NB4 (cell line): ENCODE results near the gene KCNA2.

Experiments
- DNase-seq: peaks from one replicate; pipeline ENCODE4 v3.0.0; 2010; ENCODE audit warnings: low read depth
- H3K4me3 ChIP-seq: one replicate; pipeline ENCODE4 v1.5.1; 2011; ENCODE audit warnings: mild to moderate bottlenecking, low read depth, low read length, moderate library complexity
- MYC ChIP-seq: IDR thresholded peaks from 2 replicates; pipeline ENCODE4 v1.6.1; 2011; ENCODE audit warnings: low read depth, low read length
- POLR2A ChIP-seq: IDR thresholded peaks from 2 replicates; pipeline ENCODE4 v1.6.1; 2011; ENCODE audit warnings: mild to moderate bottlenecking; ENCODE audit not compliant: insufficient read length; ENCODE audit errors: extremely low read depth
- TF ChIP-seq, protein P1 (sequence below): IDR thresholded peaks from 2 replicates; pipeline ENCODE4 v1.6.1; 2011; ENCODE audit warnings: low read depth, low read length
- TF ChIP-seq, protein P2 (sequence below): IDR thresholded peaks from one replicate; pipeline ENCODE4 v1.5.1; 2012; ENCODE audit warnings: low read depth, low read length

Gene KCNA2

DNA sequence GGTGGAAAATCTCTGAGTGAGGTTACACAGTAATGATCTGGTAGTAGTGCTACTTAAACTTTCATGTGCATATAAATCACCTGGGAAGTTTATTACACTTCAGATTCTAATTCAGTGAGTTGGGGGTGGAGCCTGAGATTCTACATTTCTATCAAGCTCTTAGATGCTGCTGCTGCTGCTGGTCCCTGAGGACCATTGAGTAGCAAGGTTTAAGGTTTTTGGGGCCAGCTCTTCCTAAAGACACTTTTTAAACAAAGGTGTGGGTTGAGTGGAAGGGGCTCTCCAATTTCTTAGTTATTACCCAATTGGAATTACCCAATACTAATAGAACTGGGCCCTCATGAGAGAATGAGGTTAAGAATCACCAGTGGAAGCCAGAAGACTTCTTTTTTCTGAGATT is 39.1 kb upstream of the KCNA2 start:
- no peak for DNase-seq
- TF ChIP-seq POLR2A (no peak), MYC (no peak)
- TF ChIP-seq, protein P1, sequence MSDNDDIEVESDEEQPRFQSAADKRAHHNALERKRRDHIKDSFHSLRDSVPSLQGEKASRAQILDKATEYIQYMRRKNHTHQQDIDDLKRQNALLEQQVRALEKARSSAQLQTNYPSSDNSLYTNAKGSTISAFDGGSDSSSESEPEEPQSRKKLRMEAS, result no peak
- TF ChIP-seq, protein P2, sequence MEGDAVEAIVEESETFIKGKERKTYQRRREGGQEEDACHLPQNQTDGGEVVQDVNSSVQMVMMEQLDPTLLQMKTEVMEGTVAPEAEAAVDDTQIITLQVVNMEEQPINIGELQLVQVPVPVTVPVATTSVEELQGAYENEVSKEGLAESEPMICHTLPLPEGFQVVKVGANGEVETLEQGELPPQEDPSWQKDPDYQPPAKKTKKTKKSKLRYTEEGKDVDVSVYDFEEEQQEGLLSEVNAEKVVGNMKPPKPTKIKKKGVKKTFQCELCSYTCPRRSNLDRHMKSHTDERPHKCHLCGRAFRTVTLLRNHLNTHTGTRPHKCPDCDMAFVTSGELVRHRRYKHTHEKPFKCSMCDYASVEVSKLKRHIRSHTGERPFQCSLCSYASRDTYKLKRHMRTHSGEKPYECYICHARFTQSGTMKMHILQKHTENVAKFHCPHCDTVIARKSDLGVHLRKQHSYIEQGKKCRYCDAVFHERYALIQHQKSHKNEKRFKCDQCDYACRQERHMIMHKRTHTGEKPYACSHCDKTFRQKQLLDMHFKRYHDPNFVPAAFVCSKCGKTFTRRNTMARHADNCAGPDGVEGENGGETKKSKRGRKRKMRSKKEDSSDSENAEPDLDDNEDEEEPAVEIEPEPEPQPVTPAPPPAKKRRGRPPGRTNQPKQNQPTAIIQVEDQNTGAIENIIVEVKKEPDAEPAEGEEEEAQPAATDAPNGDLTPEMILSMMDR, result no peak
- H3K4me3 ChIP-seq, result no peak overlapping the region

DNA sequence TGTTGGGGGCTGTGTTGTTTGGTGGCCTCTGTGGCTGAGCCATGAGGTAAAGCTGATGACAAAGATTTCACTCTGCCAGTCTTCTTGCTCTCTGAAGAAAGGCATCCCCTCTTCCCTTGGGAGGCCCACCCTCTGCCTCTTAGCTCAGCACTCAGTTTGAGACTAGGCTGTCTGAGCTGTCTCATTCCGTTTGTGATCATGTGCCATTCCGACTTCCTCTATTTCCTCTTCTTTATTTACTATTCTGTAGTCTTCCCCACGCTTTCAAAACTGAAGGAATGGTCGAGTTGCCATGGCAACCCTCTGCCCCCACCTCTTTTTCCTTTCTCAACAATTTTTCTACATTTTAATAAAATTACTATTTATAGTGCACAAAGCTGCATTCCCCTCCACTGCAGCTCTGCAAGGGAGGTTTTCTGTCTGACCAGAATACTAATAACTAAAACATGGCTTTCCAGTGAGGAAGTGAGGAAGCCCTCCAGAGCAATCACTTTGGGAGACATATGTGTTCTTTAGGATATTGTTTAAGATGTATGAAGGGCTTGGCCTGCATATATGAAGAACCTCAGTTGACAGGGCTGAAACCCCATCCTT is 37.8 kb upstream of the KCNA2 start:
- TF ChIP-seq MYC (no peak), POLR2A (no peak)
- TF ChIP-seq, protein P1, result no peak
- TF ChIP-seq, protein P2, result no peak
- DNase-seq, result no peak
- no peak overlapping the region for H3K4me3 ChIP-seq

DNA sequence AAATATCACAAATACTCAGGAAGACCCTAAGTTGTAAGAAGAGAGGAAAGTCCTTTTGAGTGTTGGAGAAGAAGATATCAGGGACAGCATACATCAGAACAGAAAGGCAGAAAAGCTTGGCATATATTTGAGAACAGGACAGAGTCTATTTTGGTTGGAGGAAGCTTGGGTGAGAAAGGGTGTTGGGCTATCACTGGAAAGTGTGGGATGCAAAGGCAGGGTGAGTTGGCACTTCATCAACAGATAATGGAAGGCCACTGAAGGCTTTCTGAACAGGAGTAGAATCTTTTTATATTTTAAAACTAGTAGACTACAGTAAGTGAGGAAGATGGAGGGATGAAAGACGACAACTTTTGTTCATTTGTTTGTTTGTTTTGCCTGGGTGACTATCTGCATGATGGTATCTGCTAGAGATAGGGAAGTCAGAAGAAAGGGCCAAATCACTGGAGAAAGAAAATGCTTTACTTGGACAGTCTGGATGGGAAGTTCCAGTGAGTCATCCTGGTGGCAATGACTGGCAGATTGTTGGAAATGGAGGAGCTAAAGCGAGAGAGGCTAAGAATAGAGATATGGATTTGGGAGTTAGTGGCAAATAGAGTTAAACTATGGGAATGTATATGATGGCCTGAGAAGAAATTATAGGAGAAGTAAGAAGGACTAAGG is 33.7 kb upstream of the KCNA2 start:
- TF ChIP-seq, protein P2, result no peak
- TF ChIP-seq MYC (no peak), POLR2A (no peak)
- TF ChIP-seq, protein P1, result no peak
- DNase-seq, result no peak
- H3K4me3 ChIP-seq, result no peak overlapping the region

DNA sequence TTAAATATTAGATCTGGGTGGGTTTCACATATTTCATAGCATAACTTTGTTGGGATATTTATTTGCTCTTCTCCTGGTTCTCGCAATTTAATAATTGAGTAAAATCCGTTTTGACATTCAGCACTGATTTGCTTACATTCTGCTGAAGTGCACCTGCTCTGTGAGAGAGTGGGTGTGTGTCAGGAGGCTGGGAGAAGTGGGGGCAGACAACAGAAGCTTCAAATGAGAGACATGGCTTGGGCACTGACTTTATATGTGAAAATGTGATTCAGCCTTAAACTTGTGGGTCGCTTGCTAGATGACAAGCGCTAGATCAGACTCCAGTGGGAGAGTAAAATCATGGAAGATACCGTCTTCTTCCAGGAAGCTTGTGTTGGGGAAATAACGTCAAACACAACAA is 32.4 kb upstream of the KCNA2 start:
- no peak for TF ChIP-seq POLR2A
- TF ChIP-seq, protein P2, result no peak
- TF ChIP-seq, protein P1, result no peak
- TF ChIP-seq MYC, result no peak
- no peak for DNase-seq
- H3K4me3 ChIP-seq, result no peak overlapping the region

DNA sequence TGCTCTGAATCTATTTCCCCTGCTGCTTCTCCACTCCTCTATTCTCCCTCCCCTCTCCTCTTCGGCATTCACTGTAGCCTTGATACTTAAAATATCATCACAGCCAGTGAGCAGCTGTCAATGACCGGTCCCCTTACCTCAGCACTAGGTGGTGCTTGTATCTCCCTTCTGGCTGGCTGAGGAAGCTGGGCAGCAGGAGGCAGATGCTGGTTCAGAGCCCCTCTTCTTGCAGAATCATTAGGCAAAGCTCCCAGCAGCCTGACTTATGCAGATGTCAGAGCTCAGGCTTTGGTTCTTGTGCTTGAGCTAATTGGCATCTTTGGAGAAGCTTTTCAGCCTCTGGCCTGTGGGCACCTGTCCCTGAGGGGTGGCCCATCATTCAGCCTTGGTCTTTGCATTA is 31.9 kb upstream of the KCNA2 start:
- no peak for DNase-seq
- no peak overlapping the region for H3K4me3 ChIP-seq
- TF ChIP-seq, protein P2, result no peak
- TF ChIP-seq MYC (no peak), POLR2A (no peak)

DNA sequence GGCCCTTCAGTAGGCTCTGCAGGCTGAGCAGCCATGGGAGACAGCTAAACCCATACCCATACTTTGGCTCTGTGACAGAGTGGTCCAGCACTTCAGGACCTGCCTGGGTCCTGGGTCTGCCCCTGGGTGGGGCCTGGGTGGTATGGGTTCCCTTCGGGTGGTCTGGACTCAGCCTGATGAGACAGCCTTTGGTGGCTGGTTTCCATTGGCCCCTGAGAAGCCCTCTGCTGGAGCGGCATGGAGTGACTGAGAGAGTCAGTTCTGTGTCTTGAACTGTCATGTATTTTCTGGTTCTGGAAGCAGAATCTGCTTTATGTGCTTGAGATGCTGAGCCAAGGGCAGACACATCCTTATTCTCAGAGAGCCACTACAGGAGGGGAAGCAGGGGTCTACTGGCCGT is 31.3 kb upstream of the KCNA2 start:
- H3K4me3 ChIP-seq, result no peak overlapping the region
- DNase-seq, result no peak
- TF ChIP-seq POLR2A, result no peak
- TF ChIP-seq, protein P2, result no peak
- TF ChIP-seq, protein P1, result no peak
- no peak for TF ChIP-seq MYC
